ENCODE results near the gene CXADR.

The CXADR gene

DNA sequence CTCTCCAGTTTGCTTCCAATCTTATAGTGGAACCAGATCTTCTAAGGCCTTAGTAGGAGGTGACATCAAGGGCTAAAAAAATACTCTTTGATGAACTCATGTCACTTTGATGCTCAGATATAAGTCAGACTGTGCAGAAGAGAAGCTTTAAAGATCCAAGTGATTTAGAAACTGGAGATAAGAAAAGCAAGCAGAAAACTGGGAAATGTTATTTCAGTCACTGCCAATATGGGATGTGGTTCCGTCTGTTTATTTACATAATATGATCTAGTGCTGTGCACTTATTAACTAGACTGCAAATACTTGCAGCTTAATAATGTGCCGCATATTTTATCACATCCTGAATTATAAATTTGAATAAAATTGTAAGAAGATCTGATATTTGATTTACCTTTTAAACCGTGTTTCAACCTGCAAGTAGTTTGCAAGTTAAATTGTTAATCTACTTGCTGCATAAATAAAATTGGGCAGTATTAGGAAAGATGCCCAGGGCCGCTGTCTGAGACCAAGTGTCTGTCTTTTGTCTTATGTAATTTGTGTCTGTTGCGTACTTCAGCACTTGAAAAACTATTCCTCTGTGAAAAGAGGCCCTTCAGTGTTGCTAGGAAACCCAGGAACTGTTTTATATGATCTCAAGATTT, 29.6 kb downstream of the CXADR start:
- DNase-seq (ENCODE audit: low spot score), result no peak

DNA sequence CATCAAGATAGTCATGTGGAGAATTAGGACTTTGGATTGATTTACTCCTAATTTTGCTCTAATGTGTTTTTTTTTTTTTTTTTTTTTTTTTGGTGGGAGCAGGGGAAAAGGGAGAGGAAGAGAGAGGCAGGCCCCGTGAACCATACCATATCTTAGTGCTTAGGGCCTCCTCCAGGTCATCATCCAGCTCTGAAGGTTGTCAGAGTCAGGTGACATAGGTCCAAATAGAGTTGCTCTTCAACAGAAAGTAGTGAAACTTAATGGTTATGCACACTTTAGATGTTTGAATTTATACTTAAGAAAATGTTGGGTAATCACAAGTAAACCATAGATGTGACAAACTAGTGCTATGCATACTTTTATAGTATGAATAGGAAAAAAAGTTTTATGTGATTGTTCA, 32.2 kb downstream of the CXADR start:
- no peak for DNase-seq (ENCODE audit: low spot score)

DNA sequence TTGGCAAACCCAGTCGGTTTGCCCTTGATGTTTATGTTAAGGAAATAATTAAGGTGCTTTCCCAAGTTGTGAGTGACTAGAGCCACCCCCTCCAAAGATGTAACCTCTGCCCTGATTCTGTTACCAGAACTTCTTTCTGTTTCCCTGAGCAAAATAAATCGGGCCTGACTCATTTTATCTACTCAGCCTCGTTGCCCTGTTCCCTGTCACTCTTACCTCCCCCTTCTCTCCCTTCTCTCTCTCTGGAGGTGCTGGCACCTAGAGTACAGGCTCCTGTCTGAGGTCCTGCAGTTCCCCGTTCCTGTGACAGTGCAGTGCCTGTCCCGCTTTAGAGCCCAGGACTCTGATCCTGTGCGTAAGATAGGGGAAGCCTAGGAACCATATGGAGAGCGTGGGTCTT, 35.4 kb downstream of the CXADR start:
- DNase-seq (ENCODE audit: low spot score), result no peak

DNA sequence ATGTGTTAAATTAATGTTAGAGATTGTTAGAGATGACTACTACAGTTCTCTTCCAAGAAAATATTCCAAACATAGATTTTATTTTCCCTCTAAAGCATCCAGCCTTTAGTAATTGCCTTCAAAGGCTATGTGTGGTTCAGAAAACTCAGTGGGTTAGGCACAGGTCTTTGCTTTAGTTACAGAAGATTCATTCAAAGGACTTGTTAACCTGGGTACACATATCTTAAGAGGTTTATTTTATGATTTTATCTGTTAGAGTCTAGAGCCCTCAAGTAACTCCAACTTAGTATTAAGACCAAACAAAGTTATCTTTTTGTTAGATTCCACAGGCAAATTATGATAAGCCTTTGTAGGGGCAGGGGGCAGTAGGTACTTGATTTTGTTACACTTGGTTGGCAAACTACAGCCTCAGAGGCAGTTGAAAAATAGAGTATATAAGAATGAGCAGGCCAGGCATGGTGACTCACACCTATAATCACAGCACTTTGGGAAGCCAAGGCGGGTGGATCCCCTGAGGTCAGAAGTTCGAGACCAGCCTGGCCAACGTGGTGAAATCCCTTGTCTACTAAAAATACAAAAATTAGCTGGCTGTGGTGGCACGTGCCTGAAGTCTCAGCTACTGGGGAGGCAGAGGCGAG, 37.9 kb downstream of the CXADR start:
- DNase-seq (ENCODE audit: low spot score), result no peak

DNA sequence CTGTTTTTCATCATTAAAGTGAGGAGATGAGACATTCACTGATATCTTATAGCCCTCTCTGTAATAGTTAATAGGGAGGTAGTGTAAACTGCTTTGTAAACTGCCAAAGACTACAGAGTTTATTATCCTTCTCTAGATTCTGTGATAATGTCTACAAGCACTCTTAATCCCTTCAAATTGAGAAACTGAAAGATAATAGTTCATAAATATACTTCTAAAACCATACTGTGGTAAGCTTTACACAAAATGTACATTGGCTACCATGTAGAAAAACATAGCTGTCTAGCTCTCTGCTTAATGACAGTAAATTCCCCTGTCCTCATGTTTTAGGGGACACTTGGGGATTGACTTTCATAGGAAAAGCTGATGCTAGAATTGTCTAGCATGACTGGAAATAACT, 39.6 kb downstream of the CXADR start:
- no peak for DNase-seq (ENCODE audit: low spot score)

DNA sequence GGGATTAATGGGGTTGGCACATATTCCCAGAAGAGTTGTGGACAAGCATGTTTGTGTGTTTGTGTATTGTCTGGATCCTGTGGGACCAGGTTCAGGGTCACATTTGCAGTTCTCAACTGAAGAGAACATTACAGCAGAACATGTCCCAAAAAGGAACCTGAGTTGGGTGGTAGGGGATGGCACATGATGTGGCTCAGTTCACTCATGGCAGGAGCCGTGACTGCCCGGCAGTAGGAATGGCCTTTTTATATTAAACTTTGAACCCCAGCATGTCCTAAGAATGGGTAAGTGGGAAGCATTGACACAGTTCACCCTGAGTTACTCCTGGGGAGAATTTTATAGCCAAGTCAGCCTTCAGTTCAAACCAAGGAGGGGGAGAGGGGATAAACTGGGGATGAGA, 41.3 kb downstream of the CXADR start:
- no peak for DNase-seq (ENCODE audit: low spot score)

DNA sequence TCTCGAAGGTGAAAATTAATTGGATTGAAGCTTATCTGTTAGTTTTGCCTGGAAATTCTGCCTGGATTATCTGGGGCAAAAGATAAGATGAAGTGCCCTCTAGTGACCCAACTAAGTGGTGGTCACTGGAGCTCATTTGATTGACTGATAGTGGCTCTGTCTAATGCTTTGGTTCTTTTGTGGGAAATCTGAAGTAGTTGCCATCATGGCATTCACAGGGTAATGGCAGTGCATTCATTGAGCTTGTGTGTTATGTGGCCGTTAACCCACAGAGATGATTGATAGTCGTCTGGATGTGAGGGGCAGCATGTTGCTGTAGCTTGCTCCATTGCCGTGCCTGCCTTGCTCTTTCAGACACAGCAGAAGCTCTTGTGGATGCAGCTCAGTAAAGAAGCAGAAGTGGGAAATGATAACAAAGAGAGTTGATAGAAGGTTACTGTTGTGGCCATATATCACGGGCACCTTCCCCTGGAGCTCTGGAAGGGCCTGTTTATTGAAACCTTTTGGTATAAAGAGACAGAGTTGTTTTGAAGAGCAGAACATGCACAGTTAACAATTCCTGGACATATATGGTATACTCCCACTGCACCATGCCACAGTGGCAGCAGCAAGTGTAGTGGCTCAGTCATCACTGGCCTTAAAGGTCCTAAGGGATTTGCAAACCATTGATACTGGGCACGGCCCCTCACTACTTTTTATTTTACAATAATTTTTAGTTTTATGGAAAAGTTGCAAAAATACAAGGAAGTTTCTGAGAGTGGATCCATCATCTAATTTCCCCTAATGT, 42.0 kb downstream of the CXADR start:
- DNase-seq (ENCODE audit: low spot score), result peak; percentile 43

DNA sequence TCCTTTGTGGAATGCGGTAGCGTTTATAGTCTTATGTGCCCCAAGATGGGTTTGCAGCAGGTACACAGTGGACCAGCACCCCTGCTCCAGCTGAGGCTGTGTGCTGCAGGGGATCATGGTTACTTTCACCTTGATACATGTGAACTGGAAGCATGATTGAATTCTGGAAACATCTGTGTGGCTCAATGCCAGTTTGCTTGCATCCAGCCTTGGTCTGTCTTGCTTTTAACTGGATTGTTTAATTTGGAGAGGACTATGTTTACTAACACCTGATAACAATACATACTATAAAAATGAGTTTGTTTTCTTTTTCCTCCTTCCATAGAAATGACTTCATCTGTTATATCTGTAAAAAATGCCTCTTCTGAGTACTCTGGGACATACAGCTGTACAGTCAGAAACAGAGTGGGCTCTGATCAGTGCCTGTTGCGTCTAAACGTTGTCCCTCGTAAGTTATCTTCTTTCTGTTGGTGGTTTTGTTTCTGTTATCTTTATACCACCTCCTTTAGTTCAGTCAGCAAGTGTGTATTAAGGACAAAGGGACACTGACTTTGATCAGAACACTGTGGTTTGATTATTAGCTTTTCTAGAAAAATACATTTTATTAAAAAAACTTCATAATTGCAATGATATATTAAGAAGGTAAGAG, 47.7 kb downstream of the CXADR start:
- no peak for DNase-seq (ENCODE audit: low spot score)

DNA sequence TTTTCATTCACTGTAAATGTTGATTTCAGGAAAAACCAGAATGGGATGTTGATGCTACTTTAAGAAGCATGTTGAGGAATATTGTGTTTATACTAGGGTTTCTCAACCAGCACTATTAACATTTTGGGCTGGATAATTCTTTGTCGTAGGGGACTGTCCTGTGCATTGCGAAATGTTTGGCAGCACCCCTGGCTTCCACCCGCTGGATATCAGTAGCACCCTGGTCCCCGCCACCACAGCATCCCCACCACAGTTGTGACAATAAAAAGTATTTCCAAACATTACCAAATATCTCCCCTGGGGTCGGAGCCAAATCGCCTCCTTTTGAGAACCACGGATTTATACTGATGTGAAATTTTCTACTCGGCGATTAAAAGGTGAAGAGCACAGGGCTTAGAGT, 57.9 kb downstream of the CXADR start:
- DNase-seq (ENCODE audit: low spot score), result no peak

DNA sequence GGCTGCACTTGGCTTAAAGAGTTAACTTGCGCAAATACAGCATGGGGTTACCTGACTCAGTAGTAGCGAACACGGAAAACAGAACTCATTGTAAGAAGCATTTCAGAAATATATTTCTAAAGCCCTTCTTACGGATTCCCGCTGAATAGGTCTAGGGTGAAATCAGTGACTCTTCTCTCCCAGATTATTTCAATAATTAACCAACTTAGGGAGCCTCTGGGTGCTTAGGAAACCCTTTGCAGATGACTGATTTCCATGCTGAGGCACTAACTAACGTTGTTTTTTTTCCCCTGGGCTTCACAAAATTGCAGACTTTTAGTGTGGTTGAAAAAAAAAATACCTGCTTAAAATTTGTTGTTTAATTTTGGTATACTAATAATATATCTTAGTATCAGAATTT, 59.6 kb downstream of the CXADR start:
- no peak for DNase-seq (ENCODE audit: low spot score)

DNA sequence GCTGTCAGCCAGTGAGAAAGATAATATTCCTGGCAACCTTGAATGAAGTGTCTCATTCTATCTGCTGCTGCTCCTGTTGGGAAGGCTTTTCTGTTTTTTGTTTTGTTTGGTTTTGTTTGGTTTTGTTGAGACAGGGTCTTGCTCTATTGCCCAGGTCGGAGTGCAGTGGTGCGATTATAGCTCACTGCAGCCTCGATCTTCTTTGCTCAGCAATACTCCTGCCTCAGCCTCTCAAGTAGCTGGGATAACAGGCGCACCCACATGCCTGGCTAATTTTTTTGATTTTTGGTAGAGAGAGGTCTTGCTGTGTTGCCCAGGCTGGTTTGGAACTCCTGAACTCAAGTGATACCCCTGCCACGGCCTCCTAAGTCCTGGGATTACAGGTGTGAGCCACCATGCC, 62.2 kb downstream of the CXADR start:
- no peak for DNase-seq (ENCODE audit: low spot score)

DNA sequence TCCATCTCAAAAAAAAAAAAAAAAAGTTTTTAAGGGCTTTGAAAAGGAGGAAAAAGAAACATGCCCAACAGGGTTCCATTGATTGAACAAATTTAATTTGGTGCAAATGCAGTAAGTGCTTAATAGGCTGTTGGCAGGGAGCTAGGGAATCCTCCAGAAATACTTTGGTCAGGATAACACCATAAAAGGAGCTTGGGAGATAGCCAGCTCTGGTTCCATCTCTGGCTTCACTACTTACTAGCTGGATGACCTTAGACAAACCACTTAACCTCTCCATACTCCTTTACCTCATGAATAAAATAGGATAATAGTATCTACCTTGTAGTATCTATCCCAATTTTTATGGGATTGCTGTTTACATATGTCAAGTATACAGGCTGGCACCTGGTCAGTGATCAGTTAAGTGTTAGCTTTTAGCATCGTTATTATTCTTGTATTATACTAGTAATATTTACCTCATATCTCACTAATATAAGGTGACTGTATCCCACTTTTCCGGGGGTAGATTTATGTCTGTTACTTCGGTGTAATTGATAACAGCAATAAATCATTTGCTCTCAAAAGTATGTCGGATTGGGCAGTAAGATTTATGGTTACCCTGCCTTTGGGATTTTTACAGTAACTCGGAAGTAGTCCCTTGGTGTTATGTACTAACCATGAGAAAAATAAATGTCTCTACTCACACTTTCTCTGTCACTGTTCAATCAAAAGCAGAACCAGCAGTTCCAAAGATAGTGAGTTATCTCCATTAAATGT, 63.4 kb downstream of the CXADR start:
- no peak for DNase-seq (ENCODE audit: low spot score)

DNA sequence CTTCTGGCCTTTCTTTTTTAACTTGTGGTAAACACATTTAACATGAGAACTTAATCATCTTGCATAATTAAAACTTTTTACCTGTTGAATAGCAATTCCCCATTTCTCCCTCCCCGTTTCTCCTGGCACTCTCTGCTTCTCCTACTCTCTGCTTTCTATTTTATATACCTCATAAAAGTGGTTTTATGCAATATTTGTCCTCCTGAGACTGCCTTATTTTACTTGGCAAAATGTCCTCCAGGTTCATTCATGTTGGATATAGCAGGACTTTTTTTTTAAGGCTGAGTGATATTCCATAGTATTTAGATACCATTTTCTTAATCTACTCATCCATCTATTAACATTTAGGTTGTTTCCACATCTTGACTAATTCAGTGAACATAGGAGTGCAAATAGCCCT, 64.9 kb downstream of the CXADR start:
- no peak for DNase-seq (ENCODE audit: low spot score)

DNA sequence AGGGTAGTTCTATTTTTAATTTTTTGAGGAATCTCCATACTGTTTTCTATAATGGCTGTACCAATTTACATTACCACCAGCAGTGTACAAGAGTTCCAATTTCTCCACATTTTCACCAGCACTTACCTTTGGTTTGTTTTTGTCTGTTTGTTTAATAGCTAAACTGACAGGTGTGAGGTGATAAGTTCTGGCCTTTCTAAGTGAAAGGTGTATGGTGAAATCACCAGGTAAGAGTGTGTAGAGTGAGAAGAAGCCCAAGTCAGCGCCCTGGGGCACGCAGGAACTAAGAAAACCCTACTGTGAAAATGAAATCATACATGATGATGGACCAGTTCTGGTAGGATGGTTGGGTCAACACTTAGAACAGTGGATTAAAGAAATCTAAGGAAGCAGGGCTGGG, 65.3 kb downstream of the CXADR start:
- no peak for DNase-seq (ENCODE audit: low spot score)

DNA sequence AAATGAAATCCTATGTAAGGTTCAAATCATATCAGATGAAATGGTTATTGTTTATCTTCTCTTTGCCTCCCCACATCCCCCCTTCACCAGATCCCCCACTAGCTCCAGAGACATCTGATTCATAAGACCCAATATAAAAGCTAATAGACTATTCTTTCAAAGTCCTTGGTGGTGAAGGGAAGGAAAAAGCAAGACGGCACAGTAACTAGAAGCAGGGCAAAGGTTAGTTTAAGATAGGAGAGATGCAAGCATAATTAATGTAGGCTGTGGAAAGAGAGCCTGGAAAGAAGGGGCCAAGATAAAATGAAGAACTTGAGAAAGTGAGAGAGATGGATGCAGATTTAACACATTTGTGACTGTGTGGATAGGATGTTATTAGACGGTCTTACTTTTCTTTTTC, 66.0 kb downstream of the CXADR start:
- DNase-seq (ENCODE audit: low spot score), result no peak

DNA sequence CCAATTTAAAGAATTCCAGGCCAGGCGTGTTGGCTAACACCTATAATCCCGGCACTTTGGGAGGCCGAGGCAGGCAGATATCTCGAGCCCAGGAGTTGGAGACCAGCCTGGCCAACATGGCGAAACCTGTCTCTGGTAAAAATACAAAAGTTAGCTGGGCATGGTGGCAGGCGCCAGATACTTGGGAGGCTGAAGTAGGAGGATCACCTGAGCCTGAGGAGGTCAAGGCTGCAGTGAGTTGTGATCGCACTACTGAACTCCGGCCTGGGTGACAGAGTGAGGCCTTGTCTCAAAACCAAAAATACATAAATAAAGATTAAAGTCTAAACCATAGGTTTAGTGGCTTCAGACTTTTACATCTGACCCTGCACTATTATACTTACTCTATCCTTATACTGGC, 67.5 kb downstream of the CXADR start:
- DNase-seq (ENCODE audit: low spot score), result no peak

DNA sequence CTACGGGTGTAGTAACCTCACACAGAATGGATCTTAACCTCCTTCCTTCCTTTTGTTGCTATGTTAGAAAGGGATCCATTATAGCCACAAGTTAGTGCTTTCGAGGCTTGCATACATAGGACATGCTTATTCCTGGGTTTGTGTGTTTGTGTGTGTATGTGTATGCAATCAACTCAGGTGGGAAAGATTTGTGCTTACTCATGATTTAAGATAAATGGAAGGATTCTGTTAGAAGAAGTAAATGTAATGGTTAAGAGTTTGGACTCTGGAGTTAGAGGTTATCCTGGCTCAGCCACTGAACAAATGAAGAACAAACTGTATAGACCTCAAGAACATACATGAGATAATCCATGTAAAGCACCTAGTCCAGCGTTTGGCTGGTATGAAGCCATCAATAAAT, 71.1 kb downstream of the CXADR start:
- no peak for DNase-seq (ENCODE audit: low spot score)

DNA sequence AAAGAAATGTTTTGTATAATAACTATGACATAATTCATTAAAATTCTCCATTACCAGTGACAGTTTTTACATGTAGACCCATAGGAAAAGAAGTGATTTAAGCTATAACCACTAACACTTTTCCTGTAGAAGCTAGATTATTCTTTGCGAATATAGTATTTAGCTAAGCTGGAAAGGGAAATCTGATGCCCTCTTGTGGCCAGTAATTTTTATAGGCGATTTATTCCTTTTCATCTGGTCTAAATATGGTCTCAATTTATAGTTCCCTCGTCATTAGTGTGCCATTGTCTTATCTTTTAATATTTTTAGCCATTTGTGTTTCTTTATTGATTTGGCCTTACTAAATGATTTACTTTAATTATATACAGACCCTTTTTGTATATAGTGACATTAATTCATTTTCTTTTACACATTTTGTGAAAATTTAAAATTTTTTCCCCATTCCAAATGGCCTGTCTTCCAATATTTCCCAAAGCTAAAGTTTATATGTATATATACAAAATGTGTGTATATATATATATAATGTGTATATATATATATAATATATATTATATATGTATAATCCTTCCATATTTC, 73.1 kb downstream of the CXADR start:
- peak; percentile 38 for DNase-seq (ENCODE audit: low spot score)

DNA sequence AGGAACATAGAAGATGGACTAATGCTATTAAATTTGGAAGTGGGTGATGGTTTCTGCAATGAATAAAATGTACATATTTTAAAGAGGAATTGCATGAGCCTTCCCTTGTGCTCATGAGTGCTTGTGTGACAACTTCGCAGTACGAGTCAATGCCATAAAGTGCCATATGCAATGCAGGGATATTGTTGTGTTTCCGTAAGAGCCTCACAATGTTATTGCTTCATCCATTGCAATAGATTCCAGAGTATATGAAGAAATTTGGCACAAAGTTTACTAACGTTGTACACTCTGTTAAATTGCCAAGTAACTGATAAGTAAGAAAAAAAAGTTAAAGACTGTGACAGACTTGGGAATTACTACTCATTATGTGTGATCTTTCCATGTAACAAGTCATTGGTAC, 77.6 kb downstream of the CXADR start:
- DNase-seq (ENCODE audit: low spot score), result no peak

DNA sequence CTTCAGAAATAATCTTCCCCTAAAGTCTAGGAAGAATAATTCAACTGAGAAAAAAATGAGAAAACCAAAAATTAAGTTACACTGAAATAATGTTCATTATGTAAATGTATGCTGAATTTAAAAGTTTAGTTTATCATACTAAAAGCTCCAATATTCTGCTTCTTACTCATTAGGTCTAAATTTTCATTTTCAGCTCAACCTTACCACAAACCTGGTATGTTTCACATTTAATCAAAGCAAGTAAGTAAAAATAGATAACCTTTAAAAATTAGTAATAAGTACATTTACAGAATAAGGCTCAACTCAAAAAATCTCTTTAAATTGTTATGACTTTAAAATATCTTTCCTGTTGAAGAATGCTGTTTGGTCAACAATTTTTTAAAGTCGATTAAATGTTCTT, 84.8 kb downstream of the CXADR start:
- no peak for DNase-seq (ENCODE audit: low spot score)

DNA sequence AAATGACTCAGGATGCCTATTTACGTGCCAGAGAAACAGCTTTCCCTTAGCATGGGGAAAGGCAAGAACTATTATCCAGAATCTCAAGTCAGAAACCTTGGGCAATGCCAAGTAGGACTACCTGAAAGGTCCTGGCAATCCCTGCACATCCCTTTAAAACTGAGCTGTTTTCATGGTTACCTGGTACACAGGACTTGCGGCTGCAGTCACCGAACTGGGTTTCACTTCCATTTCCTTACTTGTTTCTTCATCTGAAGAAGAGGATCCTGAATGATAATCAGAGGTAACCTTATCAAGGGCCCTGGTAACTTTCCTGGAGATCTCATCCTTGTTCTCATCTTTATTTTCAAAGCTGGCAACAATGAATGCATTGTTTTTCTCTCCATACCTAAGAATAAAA, 85.6 kb downstream of the CXADR start:
- no peak for DNase-seq (ENCODE audit: low spot score)

DNA sequence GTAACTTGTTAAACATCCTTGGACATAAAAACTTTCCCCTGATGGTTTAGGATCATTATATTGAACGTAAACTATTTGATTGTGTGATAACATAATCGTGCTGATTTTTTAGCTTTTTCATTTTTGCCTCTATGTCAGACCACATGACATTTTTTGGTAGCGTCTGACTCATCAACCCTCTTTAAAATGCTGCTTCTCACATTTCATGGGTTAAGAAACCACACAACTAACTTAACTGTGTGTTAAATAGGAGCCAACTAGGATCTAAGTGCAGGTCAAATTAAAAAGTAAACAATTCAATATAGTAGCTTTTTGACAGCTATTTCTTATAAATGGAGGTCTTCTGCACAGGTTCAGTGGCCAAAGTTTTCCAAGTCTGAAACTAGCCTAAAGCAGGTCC, 90.0 kb downstream of the CXADR start:
- DNase-seq (ENCODE audit: low spot score), result no peak
